ENCODE results near the gene EXOC6.
"Not testable (repeated sequence)": the region's sequence is repeated elsewhere in the genome, so short reads cannot be mapped to it uniquely, and the experiment has no call there.

The EXOC6 gene

GRCh38 chr10:92946491-92946890 lies 98.2 kb downstream of the EXOC6 start:
- TF ChIP-seq SNAI2 (CRISPR knock-in tag; IDR thresholded peaks at IDR 0.05): no peak
- TF ChIP-seq TCF4 (CRISPR knock-in tag; IDR thresholded peaks at IDR 0.05; ENCODE audit: borderline replicate concordance): no peak
- TF ChIP-seq OSR1 (CRISPR knock-in tag; IDR thresholded peaks at IDR 0.05): no peak
- TF ChIP-seq CREB5 (CRISPR knock-in tag; IDR thresholded peaks at IDR 0.05; ENCODE audit: low read depth): no peak
- no peak for TF ChIP-seq ESRRG (CRISPR knock-in tag; IDR thresholded peaks at IDR 0.05)
- ATAC-seq: no peak

DNA sequence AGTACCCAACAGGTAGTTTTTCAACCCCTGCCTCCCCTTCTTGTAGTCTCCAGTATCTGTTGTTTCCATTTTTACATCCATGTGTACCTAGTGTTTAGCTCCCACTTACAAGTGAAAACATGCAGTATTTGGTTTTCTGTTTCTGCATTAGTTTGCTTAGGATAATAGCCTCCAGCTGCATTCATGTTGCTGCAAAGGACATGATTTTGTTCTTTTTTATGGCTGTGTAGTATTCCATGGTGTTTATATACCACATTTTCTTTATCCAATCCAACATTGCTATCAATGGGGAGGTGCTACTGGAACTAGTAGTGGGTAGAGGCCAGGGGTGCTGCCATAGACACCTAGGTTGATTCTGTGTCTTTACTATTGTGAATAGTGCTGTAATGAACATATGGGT lies 104.3 kb downstream of the EXOC6 start:
- ATAC-seq: not testable (repeated sequence)

GRCh38 chr10:92957223-92958010 lies 109.1 kb downstream of the EXOC6 start:
- no peak for ATAC-seq
- TF ChIP-seq CREB5 (CRISPR knock-in tag; IDR thresholded peaks at IDR 0.05; ENCODE audit: low read depth) (no peak), ZFP3 (CRISPR knock-in tag; IDR thresholded peaks at IDR 0.05) (no peak), ZNF70 (CRISPR knock-in tag; IDR thresholded peaks at IDR 0.05) (no peak), CSDC2 (CRISPR knock-in tag; IDR thresholded peaks at IDR 0.05) (no peak), RARB (CRISPR knock-in tag; IDR thresholded peaks at IDR 0.05) (no peak), ISL1 (CRISPR knock-in tag; IDR thresholded peaks at IDR 0.05) (no peak), BACH2 (CRISPR knock-in tag; IDR thresholded peaks at IDR 0.05; ENCODE audit: borderline replicate concordance) (no peak), OSR1 (CRISPR knock-in tag; IDR thresholded peaks at IDR 0.05) (no peak), SNAI2 (CRISPR knock-in tag; IDR thresholded peaks at IDR 0.05) (no peak), ZFP30 (CRISPR knock-in tag; IDR thresholded peaks at IDR 0.05) (no peak), GLIS3 (CRISPR knock-in tag; IDR thresholded peaks at IDR 0.05) (no peak), ARNTL (CRISPR knock-in tag; IDR thresholded peaks at IDR 0.05; ENCODE audit: borderline replicate concordance, low read depth) (no peak), TCF4 (CRISPR knock-in tag; IDR thresholded peaks at IDR 0.05; ENCODE audit: borderline replicate concordance) (no peak), ZNF8 (CRISPR knock-in tag; IDR thresholded peaks at IDR 0.05) (no peak), TOX (CRISPR knock-in tag; IDR thresholded peaks at IDR 0.05; ENCODE audit: borderline replicate concordance) (no peak)
- TF ChIP-seq, protein P1, sequence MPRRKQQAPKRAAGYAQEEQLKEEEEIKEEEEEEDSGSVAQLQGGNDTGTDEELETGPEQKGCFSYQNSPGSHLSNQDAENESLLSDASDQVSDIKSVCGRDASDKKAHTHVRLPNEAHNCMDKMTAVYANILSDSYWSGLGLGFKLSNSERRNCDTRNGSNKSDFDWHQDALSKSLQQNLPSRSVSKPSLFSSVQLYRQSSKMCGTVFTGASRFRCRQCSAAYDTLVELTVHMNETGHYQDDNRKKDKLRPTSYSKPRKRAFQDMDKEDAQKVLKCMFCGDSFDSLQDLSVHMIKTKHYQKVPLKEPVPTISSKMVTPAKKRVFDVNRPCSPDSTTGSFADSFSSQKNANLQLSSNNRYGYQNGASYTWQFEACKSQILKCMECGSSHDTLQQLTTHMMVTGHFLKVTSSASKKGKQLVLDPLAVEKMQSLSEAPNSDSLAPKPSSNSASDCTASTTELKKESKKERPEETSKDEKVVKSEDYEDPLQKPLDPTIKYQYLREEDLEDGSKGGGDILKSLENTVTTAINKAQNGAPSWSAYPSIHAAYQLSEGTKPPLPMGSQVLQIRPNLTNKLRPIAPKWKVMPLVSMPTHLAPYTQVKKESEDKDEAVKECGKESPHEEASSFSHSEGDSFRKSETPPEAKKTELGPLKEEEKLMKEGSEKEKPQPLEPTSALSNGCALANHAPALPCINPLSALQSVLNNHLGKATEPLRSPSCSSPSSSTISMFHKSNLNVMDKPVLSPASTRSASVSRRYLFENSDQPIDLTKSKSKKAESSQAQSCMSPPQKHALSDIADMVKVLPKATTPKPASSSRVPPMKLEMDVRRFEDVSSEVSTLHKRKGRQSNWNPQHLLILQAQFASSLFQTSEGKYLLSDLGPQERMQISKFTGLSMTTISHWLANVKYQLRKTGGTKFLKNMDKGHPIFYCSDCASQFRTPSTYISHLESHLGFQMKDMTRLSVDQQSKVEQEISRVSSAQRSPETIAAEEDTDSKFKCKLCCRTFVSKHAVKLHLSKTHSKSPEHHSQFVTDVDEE (CRISPR knock-in tag; IDR thresholded peaks at IDR 0.05): no peak
- TF ChIP-seq, protein P2, sequence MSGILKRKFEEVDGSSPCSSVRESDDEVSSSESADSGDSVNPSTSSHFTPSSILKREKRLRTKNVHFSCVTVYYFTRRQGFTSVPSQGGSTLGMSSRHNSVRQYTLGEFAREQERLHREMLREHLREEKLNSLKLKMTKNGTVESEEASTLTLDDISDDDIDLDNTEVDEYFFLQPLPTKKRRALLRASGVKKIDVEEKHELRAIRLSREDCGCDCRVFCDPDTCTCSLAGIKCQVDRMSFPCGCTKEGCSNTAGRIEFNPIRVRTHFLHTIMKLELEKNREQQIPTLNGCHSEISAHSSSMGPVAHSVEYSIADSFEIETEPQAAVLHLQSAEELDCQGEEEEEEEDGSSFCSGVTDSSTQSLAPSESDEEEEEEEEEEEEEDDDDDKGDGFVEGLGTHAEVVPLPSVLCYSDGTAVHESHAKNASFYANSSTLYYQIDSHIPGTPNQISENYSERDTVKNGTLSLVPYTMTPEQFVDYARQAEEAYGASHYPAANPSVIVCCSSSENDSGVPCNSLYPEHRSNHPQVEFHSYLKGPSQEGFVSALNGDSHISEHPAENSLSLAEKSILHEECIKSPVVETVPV (CRISPR knock-in tag; IDR thresholded peaks at IDR 0.05): no peak
- TF ChIP-seq, protein P3, sequence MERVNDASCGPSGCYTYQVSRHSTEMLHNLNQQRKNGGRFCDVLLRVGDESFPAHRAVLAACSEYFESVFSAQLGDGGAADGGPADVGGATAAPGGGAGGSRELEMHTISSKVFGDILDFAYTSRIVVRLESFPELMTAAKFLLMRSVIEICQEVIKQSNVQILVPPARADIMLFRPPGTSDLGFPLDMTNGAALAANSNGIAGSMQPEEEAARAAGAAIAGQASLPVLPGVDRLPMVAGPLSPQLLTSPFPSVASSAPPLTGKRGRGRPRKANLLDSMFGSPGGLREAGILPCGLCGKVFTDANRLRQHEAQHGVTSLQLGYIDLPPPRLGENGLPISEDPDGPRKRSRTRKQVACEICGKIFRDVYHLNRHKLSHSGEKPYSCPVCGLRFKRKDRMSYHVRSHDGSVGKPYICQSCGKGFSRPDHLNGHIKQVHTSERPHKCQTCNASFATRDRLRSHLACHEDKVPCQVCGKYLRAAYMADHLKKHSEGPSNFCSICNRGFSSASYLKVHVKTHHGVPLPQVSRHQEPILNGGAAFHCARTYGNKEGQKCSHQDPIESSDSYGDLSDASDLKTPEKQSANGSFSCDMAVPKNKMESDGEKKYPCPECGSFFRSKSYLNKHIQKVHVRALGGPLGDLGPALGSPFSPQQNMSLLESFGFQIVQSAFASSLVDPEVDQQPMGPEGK (CRISPR knock-in tag; IDR thresholded peaks at IDR 0.05; ENCODE audit: borderline replicate concordance): no peak

DNA sequence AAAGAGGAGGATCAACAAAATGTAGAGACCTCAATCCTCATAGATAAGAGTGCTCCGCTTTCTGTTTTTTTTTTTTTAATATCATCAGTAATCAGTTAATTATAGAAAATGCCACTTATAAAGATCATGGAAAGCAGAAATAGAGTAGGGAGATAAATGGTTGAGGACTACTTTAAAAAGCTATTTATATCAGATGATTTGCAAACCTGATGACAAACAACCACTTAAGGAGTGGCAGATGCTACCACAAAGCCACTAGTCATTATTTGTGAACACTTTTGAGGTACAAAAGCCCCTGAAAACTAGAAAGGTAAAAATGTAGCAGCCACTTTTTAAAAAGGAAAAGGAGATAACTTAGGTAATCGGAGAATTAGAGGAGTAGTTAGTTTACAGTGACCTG lies 113.3 kb downstream of the EXOC6 start:
- ATAC-seq: no peak
- no peak for TF ChIP-seq CSDC2 (CRISPR knock-in tag; IDR thresholded peaks at IDR 0.05)
- TF ChIP-seq ZNF70 (CRISPR knock-in tag; IDR thresholded peaks at IDR 0.05): no peak
- no peak for TF ChIP-seq ZFP30 (CRISPR knock-in tag; IDR thresholded peaks at IDR 0.05)
- TF ChIP-seq ZNF565 (CRISPR knock-in tag; conservative IDR thresholded peaks at IDR 0.05; ENCODE audit: low read depth): no peak
- no peak for TF ChIP-seq CREB5 (CRISPR knock-in tag; IDR thresholded peaks at IDR 0.05; ENCODE audit: low read depth)
- TF ChIP-seq ZC3H10 (CRISPR knock-in tag; IDR thresholded peaks at IDR 0.05): no peak
- no peak for TF ChIP-seq ESRRG (CRISPR knock-in tag; IDR thresholded peaks at IDR 0.05)

All from SK-N-SH treated with all-trans-retinoic acid at 6 μM for 48 hours (cell line).